Sigmoid colon (tissue), 7 donors: Measurements from ENCODE around the gene AK5. TPM values are rescaled to one million over a fixed set of nuclear protein-coding genes. Genes with fewer than 3 reads are reported as not detected.

Source experiments
- DNase-seq: peaks from one replicate; pipeline ENCODE4 v3.0.0-alpha.2; 2019
- H3K27ac ChIP-seq, 4 donors: fragments of 200-600 bp; sonication (generic); one replicate each; pipeline ENCODE4 v1.5.1; 2016 to 2019; ENCODE audit warnings: mild to moderate bottlenecking in 1 of 4
- H3K27me3 ChIP-seq, 3 donors: fragments of 200-600 bp; sonication (generic); one replicate each; pipeline ENCODE4 v1.5.1; 2019; ENCODE audit warnings: mild to moderate bottlenecking in 1 of 3
- H3K36me3 ChIP-seq, 4 donors: fragments of 200-600 bp; sonication (generic); one replicate each; pipeline ENCODE4 v1.5.1; 2016 to 2019
- H3K4me1 ChIP-seq, 4 donors: fragments of 200-600 bp; sonication (generic); one replicate each; pipeline ENCODE4 v1.5.1; 2017 to 2019
- H3K4me3 ChIP-seq, 4 donors: fragments of 200-600 bp; sonication (generic); one replicate each; pipeline ENCODE4 v1.5.1; 2017 to 2019; ENCODE audit warnings: mild to moderate bottlenecking in 2 of 4, moderate library complexity in 1 of 4
- H3K9me3 ChIP-seq, 4 donors: fragments of 200-600 bp in 3 of 4; sonication (generic) in 3 of 4; one replicate each; pipeline versions ENCODE4 v1.5.1 to v1.6.1; 2013 to 2019
- EP300 ChIP-seq, 4 donors: sonication (generic); formaldehyde crosslinking; IDR thresholded peaks; one replicate each; pipeline ENCODE4 v1.6.1; 2017; ENCODE audit warnings: antibody characterized with exemption in 4 of 4
- POLR2A ChIP-seq, 2 donors: fragments of 450-650 bp; IDR thresholded peaks; one replicate each; pipeline ENCODE4 v1.6.1; 2016; ENCODE audit warnings: antibody characterized with exemption in 2 of 2, mild to moderate bottlenecking in 2 of 2, moderate library complexity in 2 of 2
- POLR2AphosphoS5 ChIP-seq, 4 donors: sonication (generic); formaldehyde crosslinking; IDR thresholded peaks; one replicate each; pipeline ENCODE4 v1.6.1; 2017; ENCODE audit warnings: antibody characterized with exemption in 4 of 4
- WGBS, 2 donors: extraction: QIAGEN DNeasy Blood & Tissue Kit; methylation state at CpG; one replicate each; pipeline ENCODE4 v1.1.7; 2013; 5-methylcytosine and 5-hydroxymethylcytosine counted together
- intact Hi-C: fragments of 100-400 bp; cut with DNase I; formaldehyde crosslinking; loops from one replicate; pipeline ENCODE4 v1.15.1; 2023
- polyA plus RNA-seq, 3 donors: library from polyadenylated mRNA; stranded (reverse); fragments of 200-250 nt; gene quantifications; one replicate each; pipeline ENCODE4 v1.2.3, GENCODE V29; 2013
- total RNA-seq, 4 donors: library from RNA; depleted of rRNA; stranded (reverse); fragments of >200 nt; gene quantifications; one replicate each; pipeline ENCODE4 v1.1.0, GENCODE V29; 2016
- TF ChIP-seq, protein P1 (sequence below), 4 experiments: fragments of 450-650 bp in 3 of 4; fragments of 200-600 bp in 1 of 4; IDR thresholded peaks; one replicate each; pipeline ENCODE4 v1.5.1; 2016 to 2019; ENCODE audit warnings: antibody characterized with exemption in 4 of 4, mild to moderate bottlenecking in 3 of 4, moderate library complexity in 2 of 4
- donor health status: healthy with polysubstance abuse.
- donor health status: Bipolar disorder and iron deficiency.
- donor health status: healthy.

Gene AK5
- total and polyA plus RNA-seq, 7 donors = 0.33 to 6.1 (median 1.9) TPM; not detected in 1

GRCh38 chr1:77428068-77428467 is 146.2 kb downstream of the AK5 start:
- no peaks in the 10 kb centered on the region for H3K36me3 ChIP-seq
- no peak overlapping the region for H3K27ac ChIP-seq
- no peak for TF ChIP-seq POLR2A (IDR thresholded peaks at IDR 0.05)
- TF ChIP-seq POLR2AphosphoS5 (IDR thresholded peaks at IDR 0.05) = no peak
- no peak for TF ChIP-seq EP300 (IDR thresholded peaks at IDR 0.05)
- TF ChIP-seq, protein P1, sequence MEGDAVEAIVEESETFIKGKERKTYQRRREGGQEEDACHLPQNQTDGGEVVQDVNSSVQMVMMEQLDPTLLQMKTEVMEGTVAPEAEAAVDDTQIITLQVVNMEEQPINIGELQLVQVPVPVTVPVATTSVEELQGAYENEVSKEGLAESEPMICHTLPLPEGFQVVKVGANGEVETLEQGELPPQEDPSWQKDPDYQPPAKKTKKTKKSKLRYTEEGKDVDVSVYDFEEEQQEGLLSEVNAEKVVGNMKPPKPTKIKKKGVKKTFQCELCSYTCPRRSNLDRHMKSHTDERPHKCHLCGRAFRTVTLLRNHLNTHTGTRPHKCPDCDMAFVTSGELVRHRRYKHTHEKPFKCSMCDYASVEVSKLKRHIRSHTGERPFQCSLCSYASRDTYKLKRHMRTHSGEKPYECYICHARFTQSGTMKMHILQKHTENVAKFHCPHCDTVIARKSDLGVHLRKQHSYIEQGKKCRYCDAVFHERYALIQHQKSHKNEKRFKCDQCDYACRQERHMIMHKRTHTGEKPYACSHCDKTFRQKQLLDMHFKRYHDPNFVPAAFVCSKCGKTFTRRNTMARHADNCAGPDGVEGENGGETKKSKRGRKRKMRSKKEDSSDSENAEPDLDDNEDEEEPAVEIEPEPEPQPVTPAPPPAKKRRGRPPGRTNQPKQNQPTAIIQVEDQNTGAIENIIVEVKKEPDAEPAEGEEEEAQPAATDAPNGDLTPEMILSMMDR (IDR thresholded peaks at IDR 0.05) = no peak
- no peaks in the 10 kb centered on the region for H3K27me3 ChIP-seq
- WGBS, 2 donors = 77 to 80% methylated on average over 1 of the region's 1 CpG
- intact Hi-C loops = no loop called here
- H3K4me1 ChIP-seq = no peaks in the 10 kb centered on the region
- H3K9me3 ChIP-seq = peaks cover 0 to 8% (median 6%) of the 10 kb centered on the region in 4 donors
- no peak overlapping the region for H3K4me3 ChIP-seq
- DNase-seq = no peak

DNA sequence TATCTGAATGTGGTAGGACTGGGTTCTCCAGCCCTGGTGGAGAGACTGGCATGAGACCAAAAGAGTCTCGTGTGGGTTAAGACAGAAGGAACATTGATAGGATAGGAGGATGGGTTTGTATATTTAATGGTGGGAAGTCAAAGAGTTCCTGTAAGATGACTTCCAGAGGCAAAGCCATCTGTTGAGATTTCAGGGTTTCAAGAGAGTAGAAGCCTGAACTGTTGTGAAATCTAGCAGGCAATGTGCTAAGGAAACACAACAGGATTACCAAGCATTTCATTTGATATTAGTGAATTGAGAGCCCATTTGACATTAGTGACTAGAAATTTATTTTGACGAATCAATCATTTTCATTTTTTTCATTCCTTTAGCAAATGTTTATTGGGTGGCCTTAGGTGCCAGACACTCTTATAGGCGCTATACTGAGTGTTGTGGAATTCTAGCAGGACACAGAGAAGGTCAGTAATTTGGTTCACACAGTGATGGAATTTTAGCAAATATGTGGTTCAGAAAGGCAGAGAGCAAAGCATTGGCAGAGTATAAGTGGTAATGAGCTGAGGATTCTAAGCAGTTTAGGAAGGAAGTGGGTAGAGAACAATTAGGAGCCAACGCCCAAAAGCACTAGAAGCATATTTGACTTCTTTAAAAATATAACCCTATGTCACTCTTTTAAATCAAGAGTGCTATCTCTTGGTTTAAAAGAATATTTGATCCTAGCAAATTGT is 149.3 kb downstream of the AK5 start:
- DNase-seq = no peak
- WGBS, 2 donors = 56 to 61% methylated on average over 4 of the region's 4 CpGs
- TF ChIP-seq EP300 (IDR thresholded peaks at IDR 0.05) = no peak
- TF ChIP-seq POLR2AphosphoS5 (IDR thresholded peaks at IDR 0.05) = no peak
- no peak for TF ChIP-seq POLR2A (IDR thresholded peaks at IDR 0.05)
- intact Hi-C loops = no loop called here
- H3K27me3 ChIP-seq = no peaks in the 10 kb centered on the region
- no peak overlapping the region for H3K27ac ChIP-seq
- no peaks in the 10 kb centered on the region for H3K36me3 ChIP-seq
- no peaks in the 10 kb centered on the region for H3K4me1 ChIP-seq
- peaks cover 0 to 8% (median 6%) of the 10 kb centered on the region in 4 donors for H3K9me3 ChIP-seq
- no peak overlapping the region for H3K4me3 ChIP-seq

- no peaks in the 10 kb centered on the region for H3K9me3 ChIP-seq
- peaks cover 0 to 15% (median 8%) of the 10 kb centered on the region in 4 donors for H3K4me1 ChIP-seq
- TF ChIP-seq, protein P1 (IDR thresholded peaks at IDR 0.05) = no peak
- no peak for TF ChIP-seq POLR2A (IDR thresholded peaks at IDR 0.05)
- no peak for TF ChIP-seq EP300 (IDR thresholded peaks at IDR 0.05)
- H3K4me3 ChIP-seq = no peak overlapping the region
- WGBS, 2 donors = 96% methylated on average over 3 of the region's 3 CpGs
- no peaks in the 10 kb centered on the region for H3K27me3 ChIP-seq
- DNase-seq = no peak
- no peak overlapping the region for H3K27ac ChIP-seq
- no peaks in the 10 kb centered on the region for H3K36me3 ChIP-seq
- intact Hi-C loops = no loop called here
Measured at GRCh38 chr1:77433934-77434333, 152.1 kb downstream of the AK5 start.

DNA sequence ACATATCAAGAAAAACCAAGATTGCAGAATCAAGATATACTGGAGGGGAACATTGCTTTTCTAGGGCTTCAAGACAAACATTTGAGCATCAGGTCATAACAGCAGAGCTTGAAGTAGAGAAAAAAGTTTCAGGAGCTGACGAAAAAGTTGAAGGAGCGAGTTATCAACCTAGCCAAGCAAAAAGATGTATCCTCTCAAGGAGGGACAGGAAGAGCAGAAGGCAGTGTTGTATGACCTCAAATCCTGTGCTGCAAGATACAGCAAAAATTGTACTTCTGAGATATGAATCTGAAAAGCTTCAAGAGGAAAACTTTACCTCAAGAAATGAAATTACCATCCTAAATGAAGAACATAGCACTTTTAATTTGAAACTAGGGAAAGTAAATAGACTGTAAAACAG is 153.1 kb downstream of the AK5 start:
- no peak overlapping the region for H3K4me3 ChIP-seq
- no peaks in the 10 kb centered on the region for H3K36me3 ChIP-seq
- H3K27ac ChIP-seq = no peak overlapping the region
- WGBS, 2 donors = 51 to 83% methylated on average over 2 of the region's 2 CpGs
- peaks cover 0 to 15% (median 8%) of the 10 kb centered on the region in 4 donors for H3K4me1 ChIP-seq
- H3K9me3 ChIP-seq = no peaks in the 10 kb centered on the region
- intact Hi-C loops = no loop called here
- TF ChIP-seq POLR2AphosphoS5 (IDR thresholded peaks at IDR 0.05) (no peak), POLR2A (IDR thresholded peaks at IDR 0.05) (no peak), EP300 (IDR thresholded peaks at IDR 0.05) (no peak)
- TF ChIP-seq, protein P1 (IDR thresholded peaks at IDR 0.05) = no peak
- H3K27me3 ChIP-seq = no peaks in the 10 kb centered on the region
- no peak for DNase-seq

DNA sequence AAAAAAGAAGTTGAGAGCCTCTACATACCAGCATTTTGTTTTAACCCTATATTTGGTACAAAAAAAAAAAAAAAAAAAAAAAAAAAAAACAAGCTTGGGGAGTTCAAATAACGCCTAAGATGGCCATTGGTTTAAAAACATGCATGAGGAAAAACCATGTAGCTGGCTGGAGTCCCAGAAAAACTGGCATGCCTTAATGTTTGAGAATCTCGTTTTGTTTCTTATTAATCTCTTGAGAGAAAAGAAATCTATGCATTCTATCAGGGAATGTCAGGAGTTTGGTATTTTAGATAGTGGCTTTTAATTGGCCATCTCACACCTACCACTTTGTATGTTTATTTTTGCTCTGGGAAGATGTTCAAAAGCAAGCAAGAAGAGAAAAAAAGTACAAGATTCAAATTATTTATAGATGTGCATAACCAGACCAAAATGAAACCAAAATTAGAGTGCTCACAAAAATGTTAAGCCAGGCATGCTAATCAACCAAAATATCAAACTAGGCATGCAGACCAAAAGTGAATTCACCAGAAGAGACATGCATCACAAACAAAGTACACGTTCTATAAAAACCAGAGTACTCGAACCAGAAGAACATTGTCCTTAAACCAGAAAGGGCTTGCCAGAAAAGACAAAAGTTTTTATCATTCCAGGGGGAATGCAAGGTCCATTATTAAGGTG is 156.6 kb downstream of the AK5 start:
- no peaks in the 10 kb centered on the region for H3K36me3 ChIP-seq
- intact Hi-C loops = no loop called here
- H3K27me3 ChIP-seq = no peaks in the 10 kb centered on the region
- peak overlapping the region in 3 of 4 donors; percentile 29 to 41 (median 39) for H3K27ac ChIP-seq
- H3K4me1 ChIP-seq = peaks cover 0 to 15% (median 8%) of the 10 kb centered on the region in 4 donors
- no peak for DNase-seq
- no peaks in the 10 kb centered on the region for H3K9me3 ChIP-seq
- no peak overlapping the region for H3K4me3 ChIP-seq
- 38 to 58% methylated on average over 4 of the region's 4 CpGs for WGBS, 2 donors
- TF ChIP-seq POLR2A (IDR thresholded peaks at IDR 0.05) (no peak), POLR2AphosphoS5 (IDR thresholded peaks at IDR 0.05) (no peak)
- TF ChIP-seq, protein P1 (IDR thresholded peaks at IDR 0.05) = no peak
